Thoracic aorta (tissue), 2 donors: ENCODE measurements around the gene THOC1. TPM values are rescaled to one million over a fixed set of nuclear protein-coding genes. Genes with fewer than 3 reads are reported as not detected.

Experiments used
- ATAC-seq: fragments of 150-250 bp; one replicate; pipeline ENCODE4 v1.8.0; 2017; ENCODE audit warnings: low read depth; ENCODE audit not compliant: insufficient number of reproducible peaks, low FRiP score
- DNase-seq: peaks from one replicate; pipeline ENCODE4 v3.0.0-alpha.2; 2020; ENCODE audit warnings: low spot score
- H3K27ac ChIP-seq, 2 donors: fragments of 200-600 bp; sonication (generic); 1 replicate in 1 of 2; 2 replicates in 1 of 2; pipeline ENCODE4 v1.5.1; 2016; ENCODE audit warnings: mild to moderate bottlenecking in 2 of 2, moderate library complexity in 2 of 2
- H3K27me3 ChIP-seq: fragments of 200-600 bp; sonication (generic); replicated peaks from 2 replicates; pipeline ENCODE4 v1.6.0; 2016; ENCODE audit warnings: mild to moderate bottlenecking; ENCODE audit not compliant: insufficient read depth
- H3K36me3 ChIP-seq: fragments of 200-600 bp; sonication (generic); one replicate; pipeline ENCODE4 v1.5.1; 2016
- H3K4me1 ChIP-seq, 2 donors: fragments of 200-600 bp; sonication (generic); 1 replicate in 1 of 2; 2 replicates in 1 of 2; pipeline versions ENCODE4 v1.5.1 to v1.6.0; 2016; ENCODE audit warnings: low read depth in 2 of 2, mild to moderate bottlenecking in 1 of 2; ENCODE audit not compliant: control insufficient read depth in 1 of 2
- H3K4me3 ChIP-seq: fragments of 200-600 bp; sonication (generic); 2 replicates; pipeline ENCODE4 v1.5.1; 2016; ENCODE audit warnings: mild to moderate bottlenecking
- H3K9me3 ChIP-seq: fragments of 200-600 bp; sonication (generic); 2 replicates; pipeline ENCODE4 v1.5.1; 2016
- CTCF ChIP-seq: fragments of 200-600 bp; sonication (generic); IDR thresholded peaks from one replicate; pipeline ENCODE4 v1.5.1; 2019; ENCODE audit warnings: antibody characterized with exemption
- total RNA-seq, 2 donors: library from RNA; depleted of rRNA; stranded (reverse); fragments of >200 nt; gene quantifications; one replicate each; pipeline versions ENCODE4 v1.1.0 to v1.2.3, GENCODE V29; 2016

Gene THOC1
- total RNA-seq, 2 donors from 2014 or later, result 57.4 to 126 TPM

DNA sequence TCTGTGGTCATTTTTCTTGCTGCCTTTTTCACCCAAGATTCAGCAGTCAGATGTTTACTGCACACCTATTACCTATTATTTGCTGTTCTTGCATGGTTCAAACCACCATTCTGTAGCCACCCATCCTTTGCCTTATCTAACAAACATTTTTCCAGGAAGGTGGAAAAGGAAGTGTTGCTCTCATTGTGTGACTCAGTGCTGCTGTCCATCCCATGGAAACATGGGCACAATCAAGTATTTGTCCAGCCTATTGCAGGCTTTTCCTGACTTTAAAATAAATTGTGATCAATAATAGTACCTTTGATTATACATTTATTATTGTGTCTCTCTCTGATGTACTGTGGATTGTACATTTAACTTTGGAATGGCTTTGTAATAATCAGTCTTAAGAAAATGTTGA, 56.3 kb downstream of the THOC1 start:
- ATAC-seq (no peak), DNase-seq (no peak)
- Histone ChIP-seq H3K9me3 (no peaks in the 10 kb centered on the region), H3K27ac (no peak overlapping the region), H3K4me1 (no peaks in the 10 kb centered on the region), H3K27me3 (no peaks in the 10 kb centered on the region), H3K4me3 (no peak overlapping the region), H3K36me3 (peaks cover 41% of the 10 kb centered on the region)
- TF ChIP-seq CTCF, result no peak

DNA sequence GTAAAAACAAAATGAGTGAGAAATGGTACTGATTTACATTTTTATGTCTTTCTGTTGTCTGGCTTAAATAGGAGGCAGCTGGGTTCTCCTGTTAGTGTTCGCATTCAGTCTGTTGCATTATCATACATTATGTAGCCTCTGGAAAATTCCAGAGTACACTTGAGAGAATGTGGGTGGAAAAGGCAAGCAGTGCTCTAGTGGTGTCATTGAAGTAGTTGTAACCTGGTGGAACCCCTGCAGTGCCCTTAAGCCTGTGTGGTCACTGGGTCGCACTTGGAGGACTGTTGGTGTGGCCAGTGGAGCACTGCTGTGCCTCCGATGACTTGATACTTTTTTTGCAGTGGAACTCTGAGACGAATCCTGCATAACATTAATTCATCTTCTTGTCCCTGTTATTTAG, 57.1 kb downstream of the THOC1 start:
- peaks cover 34% of the 10 kb centered on the region for H3K36me3 ChIP-seq
- no peak for ATAC-seq

GRCh38 chr18:210075-210474, 57.8 kb downstream of the THOC1 start:
- no peaks in the 10 kb centered on the region for H3K9me3 ChIP-seq
- no peaks in the 10 kb centered on the region for H3K27me3 ChIP-seq
- no peak overlapping the region for H3K4me3 ChIP-seq
- H3K36me3 ChIP-seq, result peaks cover 34% of the 10 kb centered on the region
- DNase-seq (no peak), ATAC-seq (no peak)
- H3K27ac ChIP-seq, result no peak overlapping the region
- no peak for TF ChIP-seq CTCF
- no peaks in the 10 kb centered on the region for H3K4me1 ChIP-seq

More for the DNA sequence above, 57.1 kb downstream of the THOC1 start:
- no peaks in the 10 kb centered on the region for H3K9me3 ChIP-seq
- DNase-seq, result no peak
- no peak for TF ChIP-seq CTCF
- H3K4me1 ChIP-seq, result no peaks in the 10 kb centered on the region
- H3K27ac ChIP-seq, result no peak overlapping the region
- H3K27me3 ChIP-seq, result no peaks in the 10 kb centered on the region
- no peak overlapping the region for H3K4me3 ChIP-seq

- Histone ChIP-seq H3K27ac (no peak overlapping the region), H3K27me3 (no peaks in the 10 kb centered on the region), H3K4me1 (no peaks in the 10 kb centered on the region), H3K9me3 (no peaks in the 10 kb centered on the region), H3K4me3 (no peak overlapping the region), H3K36me3 (peaks cover 28% of the 10 kb centered on the region)
- TF ChIP-seq CTCF, result no peak
- DNase-seq (no peak), ATAC-seq (no peak)
Observed at GRCh38 chr18:199768-200167, 68.1 kb downstream of the THOC1 start.

GRCh38 chr18:199214-199613, 68.6 kb downstream of the THOC1 start:
- H3K9me3 ChIP-seq, result no peaks in the 10 kb centered on the region
- no peak for DNase-seq
- no peaks in the 10 kb centered on the region for H3K27me3 ChIP-seq
- no peak for TF ChIP-seq CTCF
- no peak overlapping the region for H3K27ac ChIP-seq
- ATAC-seq, result no peak
- no peaks in the 10 kb centered on the region for H3K4me1 ChIP-seq
- H3K36me3 ChIP-seq, result peaks cover 28% of the 10 kb centered on the region
- H3K4me3 ChIP-seq, result no peak overlapping the region
